MM.1S (cell line): ENCODE measurements around the gene AGER.

Experiments
- CTCF ChIP-seq: fragments of 300-600 bp; sonication (generic); IDR thresholded peaks from 2 replicates; pipeline ENCODE4 v1.5.1; 2016; ENCODE audit warnings: antibody characterized with exemption, low read length, mixed read lengths
- EZH2phosphoT487 ChIP-seq: fragments of 300-600 bp; sonication (generic); IDR thresholded peaks from 2 replicates; pipeline ENCODE4 v1.6.1; 2018; ENCODE audit warnings: antibody characterized with exemption, low read length

GRCh38 chr6:32194388-32194787, 10.3 kb upstream of the AGER start:
- no peak for TF ChIP-seq CTCF
- TF ChIP-seq EZH2phosphoT487: no peak
